ENCODE data around the gene SUN2.

SUN2 gene

GRCh38 chr22:38776086-38776485 is 20.3 kb upstream of the SUN2 start:
- no peak for DNase-seq (ENCODE audit: low read depth)

GRCh38 chr22:38775656-38776055 is 19.9 kb upstream of the SUN2 start:
- DNase-seq (ENCODE audit: low read depth) = no peak

- DNase-seq (ENCODE audit: low read depth) = no peak
Measured at GRCh38 chr22:38774496-38775166, 18.8 kb upstream of the SUN2 start.

GRCh38 chr22:38773363-38773946 is 17.7 kb upstream of the SUN2 start:
- no peak for DNase-seq (ENCODE audit: low read depth)

- no peak for DNase-seq (ENCODE audit: low read depth)
Measured at GRCh38 chr22:38772623-38772873, 16.8 kb upstream of the SUN2 start.

GRCh38 chr22:38770257-38770949 is 14.6 kb upstream of the SUN2 start:
- DNase-seq (ENCODE audit: low read depth) = no peak

- no peak for DNase-seq (ENCODE audit: low read depth)
Measured at GRCh38 chr22:38768036-38768435, 12.2 kb upstream of the SUN2 start.

GRCh38 chr22:38767313-38767712 is 11.5 kb upstream of the SUN2 start:
- no peak for DNase-seq (ENCODE audit: low read depth)

- no peak for DNase-seq (ENCODE audit: low read depth)
Measured at GRCh38 chr22:38766076-38766777, 10.4 kb upstream of the SUN2 start.

GRCh38 chr22:38762551-38762983 is 6.8 kb upstream of the SUN2 start:
- no peak for DNase-seq (ENCODE audit: low read depth)

GRCh38 chr22:38761202-38762162 is 5.7 kb upstream of the SUN2 start:
- no peak for DNase-seq (ENCODE audit: low read depth)

GRCh38 chr22:38760477-38761201 is 4.8 kb upstream of the SUN2 start:
- no peak for DNase-seq (ENCODE audit: low read depth)

- DNase-seq (ENCODE audit: low read depth) = no peak
Measured at GRCh38 chr22:38759005-38759404, 3.2 kb upstream of the SUN2 start.

- DNase-seq (ENCODE audit: low read depth) = no peak
Measured at GRCh38 chr22:38758276-38758945, 2.6 kb upstream of the SUN2 start.

- no peak for DNase-seq (ENCODE audit: low read depth)
Measured at GRCh38 chr22:38757464-38757757, 1.6 kb upstream of the SUN2 start.

- DNase-seq (ENCODE audit: low read depth) = no peak
Measured at GRCh38 chr22:38756711-38757463, 1.1 kb upstream of the SUN2 start.

GRCh38 chr22:38755155-38755910 is 465 bp downstream of the SUN2 start:
- peak; percentile 61 for DNase-seq (ENCODE audit: low read depth)

- no peak for DNase-seq (ENCODE audit: low read depth)
Measured at GRCh38 chr22:38754751-38755154, 1.0 kb downstream of the SUN2 start.

Data from GM04504 (cell line).